ENCODE results near the gene LINGO1. TPM values are rescaled to one million over a fixed set of nuclear protein-coding genes. Genes with fewer than 3 reads are reported as not detected.

The LINGO1 gene
- total and polyA plus RNA-seq, 8 donors = 0.25 to 1.3 (median 0.57) TPM; not detected in 4

- H3K9me3 ChIP-seq = no peaks in the 10 kb centered on the region
- TF ChIP-seq POLR2AphosphoS5 (IDR thresholded peaks at IDR 0.05) (no peak), CTCF (IDR thresholded peaks at IDR 0.05) (no peak), EP300 (IDR thresholded peaks at IDR 0.05) (no peak), POLR2A (IDR thresholded peaks at IDR 0.05) (no peak)
- no peak for DNase-seq
- H3K27ac ChIP-seq = no peak overlapping the region
- peaks cover 0 to 21% (median 13%) of the 10 kb centered on the region in 4 donors for H3K4me1 ChIP-seq
- WGBS, 5 donors = 85 to 98% (median 93%) methylated on average over 7 to 15 of the region's 15 CpGs
- intact Hi-C loops (cut with DNase I; ENCODE audit: low total_unique reads) = no loop called here
- no peaks in the 10 kb centered on the region for H3K36me3 ChIP-seq
- no peaks in the 10 kb centered on the region for H3K27me3 ChIP-seq
- no peak overlapping the region for H3K4me3 ChIP-seq
Measured at GRCh38 chr15:77571741-77572140, 61.0 kb downstream of the LINGO1 start.

- H3K27ac ChIP-seq = no peak overlapping the region
- no peak for TF ChIP-seq EP300 (IDR thresholded peaks at IDR 0.05)
- TF ChIP-seq CTCF (IDR thresholded peaks at IDR 0.05) = no peak
- no peak for TF ChIP-seq POLR2AphosphoS5 (IDR thresholded peaks at IDR 0.05)
- no peak for TF ChIP-seq POLR2A (IDR thresholded peaks at IDR 0.05)
- DNase-seq = no peak
- H3K9me3 ChIP-seq = no peaks in the 10 kb centered on the region
- intact Hi-C loops (cut with DNase I; ENCODE audit: low total_unique reads) = no loop called here
- no peak overlapping the region for H3K4me3 ChIP-seq
- peaks cover 0 to 21% (median 13%) of the 10 kb centered on the region in 4 donors for H3K4me1 ChIP-seq
- 88 to 95% (median 89%) methylated on average over 5 to 6 of the region's 6 CpGs for WGBS, 5 donors
- H3K36me3 ChIP-seq = no peaks in the 10 kb centered on the region
- H3K27me3 ChIP-seq = no peaks in the 10 kb centered on the region
Measured at GRCh38 chr15:77571181-77571580, 61.5 kb downstream of the LINGO1 start.

- Histone ChIP-seq H3K9me3 (no peaks in the 10 kb centered on the region), H3K4me3 (peak overlapping the region; percentile 9 to 45 (median 28)), H3K36me3 (no peaks in the 10 kb centered on the region), H3K27me3 (no peaks in the 10 kb centered on the region), H3K4me1 (peaks cover 0 to 21% (median 11%) of the 10 kb centered on the region in 4 donors), H3K27ac (peak overlapping the region in 3 of 5 donors; percentile 27 to 71 (median 32))
- intact Hi-C loops (cut with DNase I; ENCODE audit: low total_unique reads) = no loop called here
- 15 to 38% (median 31%) methylated on average over 6 of the region's 6 CpGs for WGBS, 5 donors
- TF ChIP-seq CTCF (IDR thresholded peaks at IDR 0.05) (no peak), EP300 (IDR thresholded peaks at IDR 0.05) (no peak), POLR2AphosphoS5 (IDR thresholded peaks at IDR 0.05) (no peak), POLR2A (IDR thresholded peaks at IDR 0.05) (no peak)
- DNase-seq = peak in 1 of 2 donors; percentile 57
Measured at GRCh38 chr15:77569729-77570125, 63.0 kb downstream of the LINGO1 start.

DNA sequence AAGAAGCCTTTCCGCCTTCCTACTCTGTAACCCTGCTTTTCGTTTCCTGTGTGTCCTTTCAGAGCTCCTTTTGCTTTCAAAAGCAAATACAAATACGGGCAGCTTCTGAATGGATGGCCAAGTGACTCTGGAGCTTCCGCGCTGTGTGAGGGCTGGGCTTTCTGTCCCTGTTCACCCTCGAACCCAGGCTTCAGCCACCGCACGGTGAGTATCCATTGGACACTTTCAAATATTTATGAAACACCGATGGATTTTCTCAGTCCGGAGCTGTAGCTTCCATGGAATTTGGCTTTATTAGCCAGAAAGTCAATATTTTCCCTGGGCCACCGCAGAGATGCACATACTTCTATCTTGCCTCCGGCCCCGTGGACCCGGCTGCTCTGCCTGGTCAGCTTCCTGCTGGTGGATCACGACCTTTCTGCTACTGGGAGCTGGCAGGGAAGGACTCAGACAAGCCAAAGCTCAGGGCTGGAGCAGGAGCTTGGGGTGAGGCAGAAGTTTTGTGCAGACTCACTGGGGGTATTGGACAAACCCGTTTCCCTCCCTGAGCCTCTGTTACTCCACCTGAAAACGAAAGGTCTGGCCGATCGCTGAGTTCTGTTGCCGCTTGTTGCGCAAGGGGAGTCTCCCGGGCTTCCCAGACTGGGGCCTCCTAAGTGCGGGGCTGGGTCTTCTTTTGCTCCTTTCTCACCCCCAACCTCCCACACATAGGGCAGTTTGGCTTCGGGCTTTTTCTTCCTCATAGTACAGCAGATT lies 63.6 kb downstream of the LINGO1 start:
- intact Hi-C loops (cut with DNase I; ENCODE audit: low total_unique reads) = no loop called here
- peak overlapping the region; percentile 9 to 45 (median 28) for H3K4me3 ChIP-seq
- no peaks in the 10 kb centered on the region for H3K9me3 ChIP-seq
- peaks cover 0 to 21% (median 11%) of the 10 kb centered on the region in 4 donors for H3K4me1 ChIP-seq
- TF ChIP-seq POLR2A (IDR thresholded peaks at IDR 0.05) (no peak), EP300 (IDR thresholded peaks at IDR 0.05) (no peak), CTCF (IDR thresholded peaks at IDR 0.05) (no peak)
- H3K27me3 ChIP-seq = no peaks in the 10 kb centered on the region
- peak overlapping the region in 3 of 5 donors; percentile 27 to 71 (median 32) for H3K27ac ChIP-seq
- no peaks in the 10 kb centered on the region for H3K36me3 ChIP-seq
- DNase-seq = peak; percentile 47 to 73
- 18 to 41% (median 28%) methylated on average over 24 of the region's 24 CpGs for WGBS, 5 donors
